RWPE1 (cell line): ENCODE data around the gene BTLA.
"Not testable (repeated sequence)": the region's sequence is repeated elsewhere in the genome, so short reads cannot be mapped to it uniquely, and the experiment has no call there.

Experiments
- CTCF ChIA-PET: fragments of 350-600 bp; sonication (Branson Sonifier 250); formaldehyde crosslinking; extraction: SDS; loops from one replicate; lab custom pipeline; 2021; lab: Yijun Ruan, JAX
- POLR2A ChIA-PET: fragments of 400-600 bp; formaldehyde crosslinking; extraction: SDS; loops from one replicate; lab custom pipeline; 2020; ENCODE audit warnings: antibody characterized with exemption; ENCODE audit not compliant: low non-redundant PET; lab: Yijun Ruan, JAX
- DNase-seq: peaks from one replicate; pipeline ENCODE4 v3.0.0; 2012; ENCODE audit warnings: low spot score
- H3K27ac ChIP-seq: fragments of 450-650 bp; 2 replicates; pipeline ENCODE4 v1.5.1; 2017
- TF ChIP-seq, protein P1 (sequence below): fragments of 450-650 bp; conservative IDR thresholded peaks from 2 replicates; pipeline ENCODE4 v1.5.1; 2017; ENCODE audit warnings: low read depth, mild to moderate bottlenecking

The BTLA gene

DNA sequence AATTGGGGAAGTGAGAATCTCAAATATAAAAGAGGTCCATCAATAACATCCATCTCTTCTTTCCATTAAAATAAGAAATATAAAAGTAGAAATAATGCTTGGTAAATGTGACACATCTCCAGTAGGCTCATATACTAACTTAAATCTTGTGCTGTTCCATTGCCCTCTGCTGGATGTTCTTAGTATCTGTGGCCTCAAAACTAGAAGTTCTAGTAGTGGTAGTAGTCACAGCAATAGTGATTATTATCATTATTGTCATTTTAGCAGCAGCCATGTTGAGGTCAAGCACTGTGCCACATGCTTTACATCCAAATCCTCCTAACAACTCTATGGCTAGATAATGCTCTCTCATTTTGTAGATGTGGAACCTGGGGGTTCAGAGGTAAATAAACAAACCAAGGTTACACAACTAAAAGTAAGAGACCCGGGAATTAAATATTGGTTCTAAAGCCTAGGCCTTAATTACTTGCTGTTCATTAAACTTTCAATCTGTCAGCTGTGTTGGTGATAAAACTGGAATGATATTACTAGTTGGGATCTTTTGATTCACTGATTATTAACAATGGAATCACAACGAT is 20.2 kb upstream of the BTLA start:
- peak; percentile 46 for DNase-seq
- CTCF ChIA-PET = interaction anchor here (0.5 to 1.7 kb wide), 6 partner anchors 72 to 408 kb away, joined by 3 to 6 read pairs (median 4); no protein-coding TSS in a partner anchor
- POLR2A ChIA-PET = no interaction called here
- no peak overlapping the region for H3K27ac ChIP-seq
- TF ChIP-seq, protein P1, sequence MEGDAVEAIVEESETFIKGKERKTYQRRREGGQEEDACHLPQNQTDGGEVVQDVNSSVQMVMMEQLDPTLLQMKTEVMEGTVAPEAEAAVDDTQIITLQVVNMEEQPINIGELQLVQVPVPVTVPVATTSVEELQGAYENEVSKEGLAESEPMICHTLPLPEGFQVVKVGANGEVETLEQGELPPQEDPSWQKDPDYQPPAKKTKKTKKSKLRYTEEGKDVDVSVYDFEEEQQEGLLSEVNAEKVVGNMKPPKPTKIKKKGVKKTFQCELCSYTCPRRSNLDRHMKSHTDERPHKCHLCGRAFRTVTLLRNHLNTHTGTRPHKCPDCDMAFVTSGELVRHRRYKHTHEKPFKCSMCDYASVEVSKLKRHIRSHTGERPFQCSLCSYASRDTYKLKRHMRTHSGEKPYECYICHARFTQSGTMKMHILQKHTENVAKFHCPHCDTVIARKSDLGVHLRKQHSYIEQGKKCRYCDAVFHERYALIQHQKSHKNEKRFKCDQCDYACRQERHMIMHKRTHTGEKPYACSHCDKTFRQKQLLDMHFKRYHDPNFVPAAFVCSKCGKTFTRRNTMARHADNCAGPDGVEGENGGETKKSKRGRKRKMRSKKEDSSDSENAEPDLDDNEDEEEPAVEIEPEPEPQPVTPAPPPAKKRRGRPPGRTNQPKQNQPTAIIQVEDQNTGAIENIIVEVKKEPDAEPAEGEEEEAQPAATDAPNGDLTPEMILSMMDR = peak; percentile 74

DNA sequence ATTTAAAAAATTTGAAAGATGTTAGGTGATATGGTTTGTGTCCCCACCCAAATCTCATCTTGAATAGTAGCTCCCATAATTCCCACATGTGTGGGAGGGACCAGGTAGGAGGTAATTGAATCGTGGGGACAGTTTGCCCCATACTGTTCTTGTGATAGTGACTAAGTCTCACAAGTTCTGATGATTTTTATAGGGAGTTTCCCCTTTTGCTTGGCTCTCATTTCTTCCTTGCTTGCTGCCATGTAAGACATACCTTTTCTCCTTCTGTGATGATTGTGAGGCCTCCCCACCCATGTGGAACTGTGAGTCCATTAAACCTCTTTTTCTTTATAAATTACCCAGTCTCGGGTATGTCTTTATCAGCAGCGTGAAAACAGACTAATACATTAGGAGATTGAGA is 19.7 kb upstream of the BTLA start:
- ChIA-PET POLR2A (interaction anchor here (0.6 kb wide), 1 partner anchor 988 kb away, joined by 3 read pairs; no protein-coding TSS in a partner anchor), CTCF (interaction anchor here (0.7 to 1.3 kb wide), 2 partner anchors 104 to 226 kb away, joined by 3 to 6 read pairs; no protein-coding TSS in a partner anchor)
- not testable (repeated sequence) for H3K27ac ChIP-seq, DNase-seq

DNA sequence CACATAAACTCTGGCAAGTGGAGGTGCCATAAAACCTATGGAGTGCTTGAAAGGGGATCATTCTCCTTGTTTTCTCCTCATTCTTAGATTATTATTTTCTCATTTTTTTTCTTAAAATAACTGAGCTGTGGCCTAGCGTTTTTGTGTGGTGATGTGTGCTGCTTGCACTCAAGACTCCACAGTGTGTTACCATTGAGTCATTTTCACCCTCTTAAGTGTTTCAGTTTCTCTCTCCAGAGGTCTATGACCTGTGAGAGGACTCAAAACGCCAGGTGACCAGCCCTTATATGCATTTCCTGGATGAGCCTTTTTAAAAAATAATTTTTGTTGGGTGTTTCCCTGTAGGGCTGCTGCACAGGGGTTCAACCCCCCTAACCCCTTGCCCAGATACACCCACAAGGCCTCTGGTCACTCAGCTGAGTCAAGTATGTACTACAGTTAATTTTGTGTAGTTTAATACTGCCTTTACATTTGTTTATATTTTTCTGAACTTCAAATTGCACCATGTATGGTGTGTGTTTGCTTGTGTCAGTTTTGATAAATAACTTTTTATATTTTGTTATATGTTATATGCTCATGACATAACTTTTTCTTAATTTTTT is 15.4 kb upstream of the BTLA start:
- H3K27ac ChIP-seq = no peak overlapping the region
- ChIA-PET POLR2A (no interaction called here), CTCF (interaction anchor here (0.6 kb wide), 1 partner anchor 30 kb away, joined by 6 read pairs; no protein-coding TSS in a partner anchor)
- no peak for DNase-seq
- TF ChIP-seq, protein P1 = no peak

DNA sequence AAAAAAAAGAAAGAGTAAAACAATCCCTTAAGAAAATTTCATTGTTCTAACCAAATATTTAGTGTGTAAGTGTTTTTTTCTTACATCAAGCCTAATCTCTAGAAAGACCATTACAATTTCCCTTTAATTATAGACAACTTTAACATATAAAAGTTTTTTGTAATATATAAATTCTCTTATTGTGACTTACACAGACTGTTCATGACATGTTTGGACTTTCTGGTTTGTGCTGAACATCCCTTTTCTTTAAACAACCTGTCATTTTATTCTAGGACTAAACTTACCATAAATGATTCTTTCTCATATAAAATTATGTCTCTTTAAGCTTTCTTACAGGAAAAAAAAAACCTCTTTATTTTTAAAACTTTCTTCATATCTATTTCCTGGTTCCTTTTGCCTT is 13.0 kb upstream of the BTLA start:
- no peak for DNase-seq
- ChIA-PET POLR2A (no interaction called here), CTCF (no interaction called here)
- TF ChIP-seq, protein P1 = no peak
- no peak overlapping the region for H3K27ac ChIP-seq

DNA sequence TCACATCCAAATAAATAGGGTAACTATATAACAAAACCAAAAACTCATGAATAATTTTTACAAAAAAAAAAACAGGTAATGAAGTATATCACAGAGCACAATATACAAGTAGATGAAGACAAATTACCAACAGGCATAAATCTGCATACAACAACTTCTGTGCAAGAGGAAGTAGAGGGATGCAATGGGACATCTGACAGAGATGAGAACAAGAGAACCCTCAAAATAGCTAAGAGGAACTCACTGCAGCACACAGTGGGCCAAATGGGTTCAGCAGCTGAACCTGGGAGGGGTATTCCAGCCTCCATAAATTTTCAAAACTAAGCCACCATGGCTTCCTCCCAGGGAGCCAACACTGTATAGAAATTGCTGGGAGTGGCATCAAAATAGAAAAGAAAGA is 9.6 kb upstream of the BTLA start:
- no peak overlapping the region for H3K27ac ChIP-seq
- ChIA-PET CTCF (interaction anchor here (0.6 to 1.8 kb wide), 2 partner anchors 215 to 520 kb away, joined by 3 to 4 read pairs; partner anchors contain the start of gene SLC9C1), POLR2A (no interaction called here)
- TF ChIP-seq, protein P1 = no peak
- no peak for DNase-seq

DNA sequence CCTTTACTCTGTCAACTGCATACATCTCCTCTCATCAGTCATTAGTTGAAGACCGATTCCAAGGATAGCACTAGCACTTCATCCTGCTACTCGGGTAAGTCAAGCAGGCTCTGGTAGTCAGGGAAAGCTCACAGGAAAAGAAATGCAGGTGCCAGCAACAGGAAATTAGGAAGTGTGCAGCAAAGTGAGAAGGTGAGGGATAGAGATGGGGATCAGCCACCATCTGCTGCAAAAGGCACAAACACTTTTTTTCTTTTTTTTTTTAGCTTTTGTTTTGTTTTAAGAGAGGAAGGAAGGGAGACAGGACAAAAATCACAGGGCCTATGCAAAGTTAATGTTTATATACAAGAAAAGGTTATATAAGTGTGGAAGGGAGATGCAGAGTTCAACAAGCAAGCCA is 9.0 kb upstream of the BTLA start:
- CTCF ChIA-PET = interaction anchor here (0.6 to 1.8 kb wide), 2 partner anchors 215 to 519 kb away, joined by 3 to 4 read pairs; partner anchors contain the start of gene SLC9C1
- POLR2A ChIA-PET = no interaction called here
- DNase-seq = no peak
- TF ChIP-seq, protein P1 = no peak
- no peak overlapping the region for H3K27ac ChIP-seq

DNA sequence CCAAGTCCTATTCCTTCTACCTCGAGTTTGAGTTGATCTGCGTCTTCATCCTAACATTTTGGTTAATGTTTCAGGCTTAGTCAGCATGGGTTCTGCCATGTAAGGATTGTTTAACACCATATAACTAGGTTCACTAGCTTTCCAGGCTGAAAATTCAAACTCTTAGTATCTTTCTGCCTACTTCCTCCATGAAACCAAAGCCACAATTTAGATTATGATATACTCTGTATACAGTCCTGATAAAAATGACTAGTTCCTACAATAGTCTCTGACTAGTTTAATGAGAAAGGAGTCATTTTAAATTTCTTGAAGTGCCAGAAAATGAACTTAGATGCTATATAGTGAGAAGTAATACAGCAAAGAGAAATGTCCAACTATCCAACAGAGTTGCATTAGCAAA is 6.6 kb upstream of the BTLA start:
- no peak overlapping the region for H3K27ac ChIP-seq
- POLR2A ChIA-PET = no interaction called here
- DNase-seq = no peak
- CTCF ChIA-PET = no interaction called here
- TF ChIP-seq, protein P1 = no peak
